ENCODE data around the gene SELENOM.

DNA sequence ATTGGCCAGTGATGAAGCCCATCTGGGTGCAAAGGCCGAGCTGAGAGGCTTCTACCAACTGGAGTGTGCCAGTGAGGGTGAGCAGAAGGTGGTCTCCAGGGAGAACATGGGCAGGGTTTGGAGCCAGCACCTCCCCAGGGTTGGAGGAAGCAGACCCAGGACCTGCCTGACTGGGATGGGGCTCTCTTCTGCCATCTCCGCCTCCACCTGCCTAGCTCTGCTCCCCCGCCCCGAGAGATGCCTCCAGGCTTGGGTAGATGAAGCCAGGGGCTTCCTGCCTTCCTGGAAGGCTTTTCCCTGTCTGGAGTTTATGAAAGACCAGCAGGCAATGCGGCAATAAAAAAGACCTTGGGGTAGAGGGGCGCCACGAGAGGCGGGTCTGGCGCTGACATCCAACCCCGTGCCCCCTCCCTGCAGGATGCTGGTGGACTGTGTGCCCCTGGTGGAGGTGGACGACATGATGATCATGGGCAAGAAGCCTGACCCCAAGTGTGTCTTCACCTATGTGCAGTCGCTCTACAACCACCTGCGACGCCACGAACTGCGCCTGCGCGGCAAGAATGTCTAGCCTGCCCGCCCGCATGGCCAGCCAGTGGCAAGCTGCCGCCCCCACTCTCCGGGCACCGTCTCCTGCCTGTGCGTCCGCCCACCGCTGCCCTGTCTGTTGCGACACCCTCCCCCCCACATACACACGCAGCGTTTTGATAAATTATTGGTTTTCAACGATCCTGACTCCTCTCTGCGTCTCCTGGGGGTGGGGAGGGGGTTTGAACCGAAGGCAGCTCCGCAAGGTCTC, 3.3 kb downstream of the SELENOM start:
- TF ChIP-seq CTCF (conservative IDR thresholded peaks at IDR 0.05; ENCODE audit: low read depth, low read length) (no peak), EZH2 (IDR thresholded peaks at IDR 0.05; ENCODE audit: borderline replicate concordance, low read depth, low read length, poor library complexity, severe bottlenecking) (no peak)

Data from A673 (cell line).